Prostate gland (tissue), 2 donors: ENCODE measurements around the gene PPP1R1B.

ENCODE experiments used
- CTCF ChIP-seq, 4 experiments: fragments of 200-600 bp in 2 of 4; fragments of 450-650 bp in 2 of 4; sonication (generic) in 2 of 4; IDR thresholded peaks; 1 replicate in 3 of 4; 2 replicates in 1 of 4; pipeline ENCODE4 v1.5.1; 2016 to 2019; ENCODE audit warnings: antibody characterized with exemption in 4 of 4, mild to moderate bottlenecking in 2 of 4, moderate library complexity in 2 of 4
- POLR2A ChIP-seq: fragments of 450-650 bp; IDR thresholded peaks from one replicate; pipeline ENCODE4 v1.6.1; 2016; ENCODE audit warnings: antibody characterized with exemption, mild to moderate bottlenecking
- POLR2AphosphoS5 ChIP-seq: sonication (generic); formaldehyde crosslinking; IDR thresholded peaks from one replicate; pipeline ENCODE4 v1.6.1; 2017; ENCODE audit warnings: antibody characterized with exemption

GRCh38 chr17:39636927-39637736 is 10.4 kb downstream of the PPP1R1B start, which contains the start of gene STARD3:
- TF ChIP-seq CTCF (IDR thresholded peaks at IDR 0.05): peak in 3 of 4 experiments; percentile 14 to 44 (median 35)
- TF ChIP-seq POLR2A: peak; percentile 64
- peak; percentile 89 for TF ChIP-seq POLR2AphosphoS5
